GM19328 (cell line): ENCODE results near the gene ERAS.
"Not testable (repeated sequence)": the region's sequence is repeated elsewhere in the genome, so short reads cannot be mapped to it uniquely, and the experiment has no call there.

ENCODE experiments used
- ATAC-seq: cut with Tn5 transposase; IDR thresholded peaks from one replicate; pipeline ENCODE4 v1.9.1; 2021; ENCODE audit warnings: mild to moderate bottlenecking, moderate library complexity; ENCODE audit not compliant: unreplicated experiment

The ERAS gene

GRCh38 chrX:48831136-48831908 is 5.0 kb downstream of the ERAS start:
- ATAC-seq, result no peak

- no peak for ATAC-seq
These were observed 5.6 kb downstream of the ERAS start for GRCh38 chrX:48831909-48832291.

GRCh38 chrX:48833542-48834138 is 7.3 kb downstream of the ERAS start:
- no peak for ATAC-seq

- ATAC-seq, result no peak
These were observed 8.0 kb downstream of the ERAS start for GRCh38 chrX:48834383-48834709.

- no peak for ATAC-seq
These were observed 9.4 kb downstream of the ERAS start, which contains the start of gene PCSK1N for GRCh38 chrX:48835524-48836329. Gene PCSK1N, minus strand, starts transcription at chrX:48835610. Its CDS starts 78 bp downstream, at chrX:48835532.

GRCh38 chrX:48839686-48840085 is 13.4 kb downstream of the ERAS start:
- no peak for ATAC-seq

GRCh38 chrX:48848847-48849246 is 22.5 kb downstream of the ERAS start:
- no peak for ATAC-seq

GRCh38 chrX:48852857-48853256 is 26.5 kb downstream of the ERAS start:
- ATAC-seq, result no peak

- not testable (repeated sequence) for ATAC-seq
These were observed 27.2 kb downstream of the ERAS start for GRCh38 chrX:48853494-48853893.

GRCh38 chrX:48854121-48854804 is 27.9 kb downstream of the ERAS start:
- ATAC-seq, result not testable (repeated sequence)

- no peak for ATAC-seq
These were observed 28.6 kb downstream of the ERAS start for GRCh38 chrX:48854898-48855297.

GRCh38 chrX:48864210-48864609 is 37.9 kb downstream of the ERAS start:
- ATAC-seq, result no peak

- not testable (repeated sequence) for ATAC-seq
These were observed 45.7 kb downstream of the ERAS start for GRCh38 chrX:48872017-48872416.

- ATAC-seq, result not testable (repeated sequence)
These were observed 50.6 kb downstream of the ERAS start for GRCh38 chrX:48876944-48877343.
